ENCODE results near the gene YWHAQ. TPM values are rescaled to one million over a fixed set of nuclear protein-coding genes. Genes with fewer than 3 reads are reported as not detected.

YWHAQ gene
- total RNA-seq, 4 donors from 2014 or later = 141 to 442 (median 227) TPM

GRCh38 chr2:9594366-9595054, 36.3 kb downstream of the YWHAQ start:
- peaks cover 0 to 47% (median 11%) of the 10 kb centered on the region in 3 donors for H3K36me3 ChIP-seq
- H3K27me3 ChIP-seq = no peaks in the 10 kb centered on the region
- WGBS, 2 donors = 23 to 40% methylated on average over 2 of the region's 2 CpGs
- no peak for DNase-seq
- peaks cover 0 to 48% (median 22%) of the 10 kb centered on the region in 3 donors for H3K4me1 ChIP-seq
- H3K9me3 ChIP-seq = peaks cover 0 to 8% (median 5%) of the 10 kb centered on the region in 3 donors
- no peak overlapping the region for H3K4me3 ChIP-seq
- TF ChIP-seq CTCF (IDR thresholded peaks at IDR 0.05) = no peak
- TF ChIP-seq POLR2A (IDR thresholded peaks at IDR 0.05) = no peak
- peak overlapping the region; percentile 42 to 82 (median 61) for H3K27ac ChIP-seq
- intact Hi-C loops (cut with DNase I) = no loop called here

- Histone ChIP-seq H3K36me3 (peaks cover 3 to 47% (median 5%) of the 10 kb centered on the region in 3 donors), H3K27me3 (no peaks in the 10 kb centered on the region), H3K4me1 (peaks cover 0 to 48% (median 22%) of the 10 kb centered on the region in 3 donors), H3K4me3 (no peak overlapping the region), H3K9me3 (peaks cover 0 to 2% (median 0%) of the 10 kb centered on the region in 3 donors), H3K27ac (peak overlapping the region in 3 of 4 donors; percentile 60 to 82 (median 62))
- intact Hi-C loops (cut with DNase I) = no loop called here
- DNase-seq = no peak
- TF ChIP-seq CTCF (IDR thresholded peaks at IDR 0.05) (no peak), POLR2A (IDR thresholded peaks at IDR 0.05) (no peak)
- WGBS, 2 donors = 77 to 80% methylated on average over 4 of the region's 4 CpGs
Measured at GRCh38 chr2:9593925-9594324, 36.9 kb downstream of the YWHAQ start.

- intact Hi-C loops (cut with DNase I) = no loop called here
- Histone ChIP-seq H3K27ac (no peak overlapping the region), H3K4me1 (peaks cover 0 to 48% (median 22%) of the 10 kb centered on the region in 3 donors), H3K36me3 (peaks cover 3 to 48% (median 9%) of the 10 kb centered on the region in 3 donors), H3K4me3 (no peak overlapping the region), H3K9me3 (no peaks in the 10 kb centered on the region), H3K27me3 (no peaks in the 10 kb centered on the region)
- no peak for TF ChIP-seq POLR2A (IDR thresholded peaks at IDR 0.05)
- TF ChIP-seq CTCF (IDR thresholded peaks at IDR 0.05) = no peak
- no peak for DNase-seq
- WGBS, 2 donors = 62 to 71% methylated on average over 3 of the region's 3 CpGs
Measured at GRCh38 chr2:9592699-9593098, 38.1 kb downstream of the YWHAQ start.

- H3K27me3 ChIP-seq = no peaks in the 10 kb centered on the region
- no peak overlapping the region for H3K4me3 ChIP-seq
- no peaks in the 10 kb centered on the region for H3K9me3 ChIP-seq
- 65 to 70% methylated on average over 3 of the region's 3 CpGs for WGBS, 2 donors
- peaks cover 3 to 69% (median 9%) of the 10 kb centered on the region in 3 donors for H3K36me3 ChIP-seq
- no peak for DNase-seq
- peaks cover 0 to 34% (median 20%) of the 10 kb centered on the region in 3 donors for H3K4me1 ChIP-seq
- intact Hi-C loops (cut with DNase I) = no loop called here
- TF ChIP-seq CTCF (IDR thresholded peaks at IDR 0.05) (no peak), POLR2A (IDR thresholded peaks at IDR 0.05) (no peak)
- no peak overlapping the region for H3K27ac ChIP-seq
Measured at GRCh38 chr2:9590641-9591040, 40.2 kb downstream of the YWHAQ start.

GRCh38 chr2:9586465-9586864, 44.3 kb downstream of the YWHAQ start:
- no peak for DNase-seq
- TF ChIP-seq CTCF (IDR thresholded peaks at IDR 0.05) = no peak
- no peak for TF ChIP-seq POLR2A (IDR thresholded peaks at IDR 0.05)
- H3K4me1 ChIP-seq = no peaks in the 10 kb centered on the region
- H3K36me3 ChIP-seq = peaks cover 3 to 94% (median 18%) of the 10 kb centered on the region in 3 donors
- no peaks in the 10 kb centered on the region for H3K27me3 ChIP-seq
- H3K27ac ChIP-seq = no peak overlapping the region
- no peak overlapping the region for H3K4me3 ChIP-seq
- intact Hi-C loops (cut with DNase I) = no loop called here
- no peaks in the 10 kb centered on the region for H3K9me3 ChIP-seq
- 86 to 89% methylated on average over 3 of the region's 3 CpGs for WGBS, 2 donors

Data from esophagus squamous epithelium (tissue), 5 donors.